Upper lobe of left lung (tissue), 4 donors: ENCODE data around the gene P2RY6.

Experiments
- CTCF ChIP-seq, 6 experiments: fragments of 450-650 bp in 4 of 6; fragments of 200-600 bp in 2 of 6; sonication (generic) in 2 of 6; IDR thresholded peaks; one replicate each; pipeline ENCODE4 v1.5.1; 2016 to 2019; ENCODE audit warnings: antibody characterized with exemption in 6 of 6
- EP300 ChIP-seq, 4 donors: sonication (generic); formaldehyde crosslinking; IDR thresholded peaks; one replicate each; pipeline ENCODE4 v1.5.1; 2017; ENCODE audit warnings: antibody characterized with exemption in 4 of 4, control low read depth in 2 of 4
- POLR2A ChIP-seq, 4 donors: fragments of 450-650 bp; IDR thresholded peaks; one replicate each; pipeline ENCODE4 v1.5.1; 2016 to 2017; ENCODE audit warnings: antibody characterized with exemption in 4 of 4, mild to moderate bottlenecking in 2 of 4
- POLR2AphosphoS5 ChIP-seq, 2 donors: sonication (generic); formaldehyde crosslinking; IDR thresholded peaks; one replicate each; pipeline ENCODE4 v1.5.1; 2017; ENCODE audit warnings: antibody characterized with exemption in 2 of 2

GRCh38 chr11:73243093-73243485, 29.0 kb upstream of the P2RY6 start:
- no peak for TF ChIP-seq CTCF (IDR thresholded peaks at IDR 0.05)
- TF ChIP-seq POLR2A (IDR thresholded peaks at IDR 0.05) = no peak
- TF ChIP-seq POLR2AphosphoS5 (IDR thresholded peaks at IDR 0.05) = no peak
- no peak for TF ChIP-seq EP300 (IDR thresholded peaks at IDR 0.05)
